CD4-positive, alpha-beta T cell (primary cell): ENCODE measurements around the gene HERC6. TPM values are rescaled to one million over a fixed set of nuclear protein-coding genes. Genes with fewer than 3 reads are reported as not detected.
A peak's percentile ranks its signal among the peaks of the same experiment; 100 is the strongest.

ENCODE experiments used
- ATAC-seq: fragments of 200-7000 bp; cut with Tn5 transposase; one replicate; pipeline ENCODE4 v1.10.0; 2022; ENCODE audit warnings: mild to moderate bottlenecking; ENCODE audit not compliant: poor library complexity
- CTCF ChIA-PET: fragments of 350-600 bp; sonication (Branson Sonifier 250); formaldehyde crosslinking; loops from one replicate; lab custom pipeline; 2021; ENCODE audit warnings: antibody characterized with exemption, inconsistent platforms; lab: Charles Lee
- POLR2A ChIA-PET: fragments of 350-600 bp; sonication (Branson Sonifier 250); formaldehyde crosslinking; loops from one replicate; lab custom pipeline; 2021; ENCODE audit warnings: antibody characterized with exemption, inconsistent platforms; lab: Charles Lee
- DNase-seq, 14 experiments: peaks; one replicate each; pipeline ENCODE4 v3.0.0-alpha.2; 2013 to 2020; ENCODE audit warnings: mixed read lengths in 2 of 14
- H3K27ac ChIP-seq, 2 donors: one replicate each; pipeline versions ENCODE4 v1.5.1 to v1.7.0; 2013; ENCODE audit warnings: low read length in 2 of 2, low read depth in 1 of 2, mild to moderate bottlenecking in 1 of 2
- H3K27me3 ChIP-seq, 2 experiments: 1 replicate in 1 of 2; 2 replicates in 1 of 2; pipeline versions ENCODE4 v1.6.1 to v1.7.0; 2013; ENCODE audit warnings: low read length in 2 of 2, control low read depth in 1 of 2, mild to moderate bottlenecking in 1 of 2, moderate library complexity in 1 of 2; ENCODE audit not compliant: insufficient read depth in 2 of 2, control insufficient read depth in 1 of 2
- H3K36me3 ChIP-seq: one replicate; pipeline ENCODE4 v1.6.1; 2013; ENCODE audit warnings: low read length, control low read depth; ENCODE audit not compliant: insufficient read depth
- H3K4me1 ChIP-seq: one replicate; pipeline ENCODE4 v1.6.1; 2013; ENCODE audit warnings: low read length, control low read depth; ENCODE audit not compliant: insufficient read depth
- H3K4me3 ChIP-seq: one replicate; pipeline ENCODE4 v1.5.1; 2013; ENCODE audit warnings: mild to moderate bottlenecking, low read length, moderate library complexity
- H3K9me3 ChIP-seq, 2 experiments: 1 replicate in 1 of 2; 2 replicates in 1 of 2; pipeline versions ENCODE4 v1.6.1 to v1.7.0; 2013; ENCODE audit warnings: low read length in 2 of 2, mild to moderate bottlenecking in 2 of 2, control low read depth in 1 of 2, moderate library complexity in 1 of 2; ENCODE audit not compliant: control insufficient read depth in 1 of 2, insufficient read depth in 1 of 2
- H3K27ac Mint-ChIP-seq: one replicate; pipeline ENCODE4 v1.8.0; 2020; ENCODE audit warnings: mixed read lengths
- H3K27me3 Mint-ChIP-seq: one replicate; pipeline ENCODE4 v1.8.0; 2021; ENCODE audit warnings: mixed read lengths
- H3K36me3 Mint-ChIP-seq: one replicate; pipeline ENCODE4 v1.8.0; 2021; ENCODE audit warnings: low read depth, mixed read lengths
- H3K4me1 Mint-ChIP-seq: one replicate; pipeline ENCODE4 v1.8.0; 2021; ENCODE audit warnings: low read depth, mixed read lengths
- H3K4me3 Mint-ChIP-seq: one replicate; pipeline ENCODE4 v1.8.0; 2020; ENCODE audit warnings: mild to moderate bottlenecking, mixed read lengths
- H3K9me3 Mint-ChIP-seq: one replicate; pipeline ENCODE4 v1.8.0; 2020; ENCODE audit warnings: mixed read lengths
- intact Hi-C, 2 experiments: fragments of 100-400 bp; cut with DNase I in 1 of 2; cut with micrococcal nuclease in 1 of 2; formaldehyde crosslinking; loops; one replicate each; pipeline versions ENCODE4 v1.15.1 to v1.9.0; 2023 to 2025; cut with DNase I, micrococcal nuclease
- total RNA-seq, 174 experiments: library from RNA in 2 of 174; stranded (reverse) in 2 of 174; gene quantifications; one replicate each; pipeline ENCODE4 v1.2.3 and lab custom pipeline; 2021 to 2026
- TF ChIP-seq, protein P1 (sequence below): fragments of 200-600 bp; IDR thresholded peaks from one replicate; pipeline ENCODE4 v1.8.0; 2022; ENCODE audit warnings: antibody characterized with exemption, mild to moderate bottlenecking

Gene HERC6
- total RNA-seq, 2 experiments from 2014 or later: 9.5 to 10.6 TPM

DNA sequence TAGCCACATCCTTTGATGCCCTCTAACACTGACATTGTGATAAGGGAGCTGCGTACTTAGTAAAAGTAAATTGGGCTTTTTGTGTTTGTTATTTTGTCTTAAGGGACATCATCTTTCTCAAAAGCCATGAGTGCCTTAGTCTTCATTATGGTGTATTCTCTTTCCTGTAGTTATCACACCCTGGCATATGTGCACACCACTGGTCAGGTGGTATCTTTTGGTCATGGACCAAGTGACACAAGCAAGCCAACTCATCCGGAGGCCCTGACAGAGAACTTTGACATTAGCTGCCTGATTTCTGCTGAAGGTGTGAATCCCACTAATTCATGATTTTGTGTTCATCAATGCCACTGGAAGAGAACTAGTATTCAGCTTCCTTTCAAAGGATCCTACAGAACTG is 18.0 kb downstream of the HERC6 start:
- peaks cover 41% of the 10 kb centered on the region for H3K36me3 Mint-ChIP-seq

GRCh38 chr4:88398381-88398780 is 19.7 kb downstream of the HERC6 start:
- ChIA-PET CTCF (no interaction called here), POLR2A (no interaction called here)
- Histone ChIP-seq H3K9me3 (no peaks in the 10 kb centered on the region), H3K27ac (no peak overlapping the region), H3K36me3 (peaks cover 63% of the 10 kb centered on the region), H3K4me1 (no peaks in the 10 kb centered on the region), H3K27me3 (no peaks in the 10 kb centered on the region), H3K4me3 (no peak overlapping the region)
- ATAC-seq (no peak), DNase-seq (peak in 1 of 14 experiments; percentile 30)
- no peaks in the 10 kb centered on the region for H3K27me3 Mint-ChIP-seq
- H3K36me3 Mint-ChIP-seq: peaks cover 27% of the 10 kb centered on the region
- intact Hi-C loops: no loop called here
- H3K4me3 Mint-ChIP-seq: no peak overlapping the region
- no peaks in the 10 kb centered on the region for H3K4me1 Mint-ChIP-seq
- TF ChIP-seq, protein P1, sequence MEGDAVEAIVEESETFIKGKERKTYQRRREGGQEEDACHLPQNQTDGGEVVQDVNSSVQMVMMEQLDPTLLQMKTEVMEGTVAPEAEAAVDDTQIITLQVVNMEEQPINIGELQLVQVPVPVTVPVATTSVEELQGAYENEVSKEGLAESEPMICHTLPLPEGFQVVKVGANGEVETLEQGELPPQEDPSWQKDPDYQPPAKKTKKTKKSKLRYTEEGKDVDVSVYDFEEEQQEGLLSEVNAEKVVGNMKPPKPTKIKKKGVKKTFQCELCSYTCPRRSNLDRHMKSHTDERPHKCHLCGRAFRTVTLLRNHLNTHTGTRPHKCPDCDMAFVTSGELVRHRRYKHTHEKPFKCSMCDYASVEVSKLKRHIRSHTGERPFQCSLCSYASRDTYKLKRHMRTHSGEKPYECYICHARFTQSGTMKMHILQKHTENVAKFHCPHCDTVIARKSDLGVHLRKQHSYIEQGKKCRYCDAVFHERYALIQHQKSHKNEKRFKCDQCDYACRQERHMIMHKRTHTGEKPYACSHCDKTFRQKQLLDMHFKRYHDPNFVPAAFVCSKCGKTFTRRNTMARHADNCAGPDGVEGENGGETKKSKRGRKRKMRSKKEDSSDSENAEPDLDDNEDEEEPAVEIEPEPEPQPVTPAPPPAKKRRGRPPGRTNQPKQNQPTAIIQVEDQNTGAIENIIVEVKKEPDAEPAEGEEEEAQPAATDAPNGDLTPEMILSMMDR: no peak
- no peak overlapping the region for H3K27ac Mint-ChIP-seq
- no peaks in the 10 kb centered on the region for H3K9me3 Mint-ChIP-seq

More for the DNA sequence above, 18.0 kb downstream of the HERC6 start:
- ATAC-seq (no peak), DNase-seq (no peak)
- H3K27me3 Mint-ChIP-seq: no peaks in the 10 kb centered on the region
- TF ChIP-seq, protein P1: no peak
- CTCF ChIA-PET: no interaction called here
- H3K27ac Mint-ChIP-seq: no peak overlapping the region
- POLR2A ChIA-PET: interaction anchor here (2.1 kb wide), 1 partner anchor 60 kb away, joined by 7 read pairs; the partner anchor contains the start of gene HERC5
- H3K27ac ChIP-seq: no peak overlapping the region
- H3K9me3 ChIP-seq: no peaks in the 10 kb centered on the region
- peaks cover 70% of the 10 kb centered on the region for H3K36me3 ChIP-seq
- H3K9me3 Mint-ChIP-seq: no peaks in the 10 kb centered on the region
- no peaks in the 10 kb centered on the region for H3K4me1 ChIP-seq
- no peak overlapping the region for H3K4me3 Mint-ChIP-seq
- no peaks in the 10 kb centered on the region for H3K4me1 Mint-ChIP-seq
- intact Hi-C loops: no loop called here
- H3K4me3 ChIP-seq: no peak overlapping the region
- no peaks in the 10 kb centered on the region for H3K27me3 ChIP-seq

DNA sequence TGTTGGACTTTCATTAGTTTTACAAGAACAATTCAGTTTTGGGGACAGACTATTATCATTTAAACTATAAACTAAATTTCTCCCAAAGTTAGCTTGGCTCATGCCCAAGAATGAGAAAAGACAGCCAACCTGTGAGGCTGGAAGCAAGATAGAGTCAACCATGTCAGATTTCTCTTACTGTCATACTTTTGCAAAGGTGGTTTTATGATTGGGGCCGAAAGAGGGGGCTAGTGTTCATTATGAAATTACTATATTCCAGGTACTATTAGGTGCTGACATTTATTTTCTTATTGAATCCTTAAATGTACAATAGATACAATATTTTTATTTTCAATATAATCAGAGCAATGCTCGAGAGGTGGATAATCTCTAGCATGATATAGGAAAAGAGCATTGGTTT is 30.6 kb downstream of the HERC6 start:
- no peaks in the 10 kb centered on the region for H3K4me1 Mint-ChIP-seq
- intact Hi-C loops: no loop called here
- no peak overlapping the region for H3K4me3 ChIP-seq
- ChIA-PET CTCF (interaction anchor here (0.6 kb wide), 1 partner anchor 25 kb away, joined by 4 read pairs; no protein-coding TSS in a partner anchor), POLR2A (no interaction called here)
- H3K27ac ChIP-seq: no peak overlapping the region
- no peak overlapping the region for H3K27ac Mint-ChIP-seq
- H3K36me3 Mint-ChIP-seq: peaks cover 81% of the 10 kb centered on the region
- no peaks in the 10 kb centered on the region for H3K9me3 ChIP-seq
- H3K27me3 Mint-ChIP-seq: no peaks in the 10 kb centered on the region
- TF ChIP-seq, protein P1: no peak
- no peak for ATAC-seq
- no peaks in the 10 kb centered on the region for H3K27me3 ChIP-seq
- DNase-seq: no peak
- H3K9me3 Mint-ChIP-seq: no peaks in the 10 kb centered on the region
- H3K4me1 ChIP-seq: no peaks in the 10 kb centered on the region
- H3K36me3 ChIP-seq: peaks cover 46% of the 10 kb centered on the region
- no peak overlapping the region for H3K4me3 Mint-ChIP-seq
